Thyroid gland (tissue), 4 donors: ENCODE measurements around the gene SORL1-AS1.

Source experiments
- POLR2A ChIP-seq, 2 donors: fragments of 450-650 bp; IDR thresholded peaks; one replicate each; pipeline ENCODE4 v1.6.1; 2017; ENCODE audit warnings: antibody characterized with exemption in 2 of 2, mild to moderate bottlenecking in 2 of 2, moderate library complexity in 1 of 2
- TF ChIP-seq, protein P1 (sequence below), 6 experiments: fragments of 200-600 bp in 3 of 6; fragments of 450-650 bp in 3 of 6; sonication (generic) in 3 of 6; IDR thresholded peaks; one replicate each; pipeline ENCODE4 v1.5.1; 2016 to 2019; ENCODE audit warnings: antibody characterized with exemption in 6 of 6, mild to moderate bottlenecking in 2 of 6, inconsistent platforms in 1 of 6, moderate library complexity in 1 of 6

DNA sequence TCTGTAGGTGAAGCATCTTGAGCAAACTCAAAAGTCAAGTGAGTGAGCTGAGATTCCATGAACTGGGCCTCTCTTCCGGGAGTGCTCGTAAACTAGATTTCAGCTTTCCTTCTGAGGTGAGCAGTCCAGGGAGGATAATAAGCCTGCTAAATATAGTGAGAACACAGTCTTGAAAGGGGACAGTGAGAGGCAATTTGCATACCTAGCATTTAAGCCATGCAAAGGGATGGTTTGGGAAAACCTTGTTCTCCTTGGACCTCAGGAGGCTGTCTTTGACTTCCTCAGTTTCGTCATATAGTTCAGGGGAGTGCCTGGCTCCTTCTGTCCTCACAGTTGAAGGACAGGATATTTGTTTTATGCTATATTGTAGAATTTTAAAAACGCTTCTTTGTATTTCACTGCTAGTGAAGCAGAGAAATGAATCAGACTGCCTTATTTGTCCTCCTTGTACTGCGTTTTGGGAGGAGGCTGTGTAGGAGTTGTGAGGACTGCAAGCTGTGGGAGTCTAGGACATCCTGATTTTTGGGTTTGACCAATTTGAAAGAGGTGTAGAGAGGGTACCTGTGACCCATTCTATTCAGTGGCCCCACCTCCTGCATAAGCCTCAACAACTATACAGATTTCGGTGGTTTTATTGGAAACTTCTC, 11.0 kb upstream of the SORL1-AS1 start:
- TF ChIP-seq, protein P1, sequence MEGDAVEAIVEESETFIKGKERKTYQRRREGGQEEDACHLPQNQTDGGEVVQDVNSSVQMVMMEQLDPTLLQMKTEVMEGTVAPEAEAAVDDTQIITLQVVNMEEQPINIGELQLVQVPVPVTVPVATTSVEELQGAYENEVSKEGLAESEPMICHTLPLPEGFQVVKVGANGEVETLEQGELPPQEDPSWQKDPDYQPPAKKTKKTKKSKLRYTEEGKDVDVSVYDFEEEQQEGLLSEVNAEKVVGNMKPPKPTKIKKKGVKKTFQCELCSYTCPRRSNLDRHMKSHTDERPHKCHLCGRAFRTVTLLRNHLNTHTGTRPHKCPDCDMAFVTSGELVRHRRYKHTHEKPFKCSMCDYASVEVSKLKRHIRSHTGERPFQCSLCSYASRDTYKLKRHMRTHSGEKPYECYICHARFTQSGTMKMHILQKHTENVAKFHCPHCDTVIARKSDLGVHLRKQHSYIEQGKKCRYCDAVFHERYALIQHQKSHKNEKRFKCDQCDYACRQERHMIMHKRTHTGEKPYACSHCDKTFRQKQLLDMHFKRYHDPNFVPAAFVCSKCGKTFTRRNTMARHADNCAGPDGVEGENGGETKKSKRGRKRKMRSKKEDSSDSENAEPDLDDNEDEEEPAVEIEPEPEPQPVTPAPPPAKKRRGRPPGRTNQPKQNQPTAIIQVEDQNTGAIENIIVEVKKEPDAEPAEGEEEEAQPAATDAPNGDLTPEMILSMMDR (IDR thresholded peaks at IDR 0.05): no peak
- TF ChIP-seq POLR2A (IDR thresholded peaks at IDR 0.05): no peak
